Body of pancreas (tissue), 4 donors: ENCODE measurements around the gene CEP135. TPM values are rescaled to one million over a fixed set of nuclear protein-coding genes. Genes with fewer than 3 reads are reported as not detected.

Experiments used
- ATAC-seq: fragments of 150-250 bp; one replicate; pipeline ENCODE4 v1.9.1; 2016
- DNase-seq, 4 donors: peaks; one replicate each; pipeline ENCODE4 v3.0.0-alpha.2; 2019
- H3K27ac ChIP-seq, 4 donors: fragments of 200-600 bp; sonication (generic); 1 replicate in 3 of 4; 2 replicates in 1 of 4; pipeline versions ENCODE4 v1.5.1 to v1.6.1; 2016 to 2019; ENCODE audit warnings: mild to moderate bottlenecking in 1 of 4, mixed read lengths in 1 of 4, moderate library complexity in 1 of 4
- H3K27me3 ChIP-seq, 2 donors: fragments of 200-600 bp; sonication (generic); one replicate each; pipeline ENCODE4 v1.6.0; 2016; ENCODE audit warnings: mild to moderate bottlenecking in 1 of 2
- H3K36me3 ChIP-seq, 2 donors: fragments of 200-600 bp; sonication (generic); replicated peaks in 1 of 2; 2 replicates each; pipeline ENCODE4 v1.5.1; 2016; ENCODE audit warnings: low read depth in 2 of 2; ENCODE audit not compliant: insufficient read depth in 1 of 2
- H3K4me1 ChIP-seq: fragments of 200-600 bp; sonication (generic); one replicate; pipeline ENCODE4 v1.6.0; 2016
- H3K4me3 ChIP-seq, 2 donors: fragments of 200-600 bp; sonication (generic); 1 replicate in 1 of 2; 2 replicates in 1 of 2; pipeline ENCODE4 v1.5.1; 2016 to 2019
- H3K9me3 ChIP-seq, 3 donors: fragments of 200-600 bp; sonication (generic); 1 replicate in 2 of 3; 2 replicates in 1 of 3; pipeline ENCODE4 v1.5.1; 2016
- CTCF ChIP-seq, 7 experiments: fragments of 450-650 bp in 4 of 7; fragments of 200-600 bp in 3 of 7; sonication (generic) in 3 of 7; IDR thresholded peaks; one replicate each; pipeline ENCODE4 v1.5.1; 2016 to 2019; ENCODE audit warnings: antibody characterized with exemption in 7 of 7
- POLR2A ChIP-seq, 3 donors: fragments of 450-650 bp; IDR thresholded peaks; one replicate each; pipeline ENCODE4 v1.6.1; 2016; ENCODE audit warnings: antibody characterized with exemption in 3 of 3, mild to moderate bottlenecking in 2 of 3
- WGBS, 2 donors: methylation state at CpG; one replicate each; pipeline ENCODE4 v1.1.5; 2017; 5-methylcytosine and 5-hydroxymethylcytosine counted together
- intact Hi-C: fragments of 100-400 bp; cut with DNase I; formaldehyde crosslinking; loops from one replicate; pipeline ENCODE4 v1.15.1; 2023
- total RNA-seq, 2 donors: library from RNA; depleted of rRNA; stranded (reverse); fragments of >200 nt; gene quantifications; one replicate each; pipeline ENCODE4 v1.1.0, GENCODE V29; 2016

CEP135 gene
- total RNA-seq, 2 donors from 2014 or later = 7.5 to 8.9 TPM

DNA sequence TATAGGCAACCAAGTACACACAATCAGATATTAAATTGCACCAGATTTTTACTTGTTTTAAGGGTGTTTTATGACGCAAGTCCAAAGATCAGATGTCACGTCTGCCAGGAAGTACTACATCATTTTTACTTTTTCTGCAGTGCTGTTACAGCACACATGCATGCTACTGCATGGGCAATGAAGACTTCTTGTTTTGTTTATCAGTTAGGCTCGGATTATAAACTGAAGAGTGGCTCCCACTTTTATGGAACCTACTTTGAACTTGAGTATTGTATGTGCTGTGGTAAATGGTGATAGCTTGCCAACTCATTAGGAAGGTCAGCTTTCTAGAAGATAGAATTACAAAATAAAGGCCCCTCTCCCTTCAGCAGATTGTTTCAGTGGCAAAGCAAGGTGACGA is 131.6 kb downstream of the CEP135 start:
- Histone ChIP-seq H3K36me3 (no peaks in the 10 kb centered on the region), H3K27me3 (no peaks in the 10 kb centered on the region), H3K4me1 (no peaks in the 10 kb centered on the region), H3K9me3 (no peaks in the 10 kb centered on the region), H3K4me3 (no peak overlapping the region), H3K27ac (no peak overlapping the region)
- no peak for TF ChIP-seq CTCF (IDR thresholded peaks at IDR 0.05)
- no peak for TF ChIP-seq POLR2A (IDR thresholded peaks at IDR 0.05)
- intact Hi-C loops = no loop called here
- no peak for ATAC-seq
- WGBS, 2 donors = 71 to 74% methylated on average over 4 of the region's 4 CpGs
- DNase-seq = no peak

DNA sequence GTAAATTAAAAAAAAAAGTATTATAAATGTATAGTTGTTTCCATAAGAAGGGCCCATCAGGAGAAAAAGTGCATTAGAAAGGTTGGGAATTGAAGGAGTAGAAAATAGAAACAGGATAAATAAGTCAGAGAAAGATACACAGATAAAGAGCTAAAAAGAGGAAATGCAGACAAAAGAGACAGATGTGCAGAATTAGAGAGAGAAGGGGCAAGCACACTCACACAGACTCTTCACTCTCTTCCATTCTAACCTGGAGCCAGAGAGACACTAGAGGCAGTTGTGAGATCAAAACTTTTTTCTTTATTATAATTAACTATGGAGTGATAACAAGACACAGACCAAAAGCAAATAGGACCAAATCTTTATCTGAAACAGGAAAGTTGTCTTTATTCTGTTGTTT is 134.1 kb downstream of the CEP135 start:
- no peaks in the 10 kb centered on the region for H3K36me3 ChIP-seq
- H3K9me3 ChIP-seq = no peaks in the 10 kb centered on the region
- H3K4me3 ChIP-seq = no peak overlapping the region
- no peaks in the 10 kb centered on the region for H3K27me3 ChIP-seq
- DNase-seq (no peak), ATAC-seq (no peak)
- no peaks in the 10 kb centered on the region for H3K4me1 ChIP-seq
- TF ChIP-seq CTCF (IDR thresholded peaks at IDR 0.05) (no peak), POLR2A (IDR thresholded peaks at IDR 0.05) (no peak)
- no peak overlapping the region for H3K27ac ChIP-seq
- intact Hi-C loops = no loop called here

Other genes with a start within 250 kb of the CEP135 start
- not detected for gene EXOC1L, start 129.2 kb upstream of the CEP135 start, total RNA-seq
- gene EXOC1, start 95.3 kb upstream of the CEP135 start, total RNA-seq = 10 to 100 TPM; 16.9 to 37.9 TPM